ENCODE measurements around the gene OPN1MW3.
"Not testable (repeated sequence)": the region's sequence is repeated elsewhere in the genome, so short reads cannot be mapped to it uniquely, and the experiment has no call there.

- TF ChIP-seq EZH2phosphoT487 (IDR thresholded peaks at IDR 0.05; ENCODE audit: insufficient read depth, low read depth); EZH2 (IDR thresholded peaks at IDR 0.05; ENCODE audit: insufficient read depth, poor library complexity, severe bottlenecking): not testable (repeated sequence)
Measured at GRCh38 chrX:154211499-154211898, 45.9 kb upstream of the OPN1MW3 start.
